HL-60 (cell line): ENCODE data around the gene NRN1L.
"Not testable (repeated sequence)": the region's sequence is repeated elsewhere in the genome, so short reads cannot be mapped to it uniquely, and the experiment has no call there.

Source experiments
- DNase-seq, 2 experiments: peaks; one replicate each; pipeline ENCODE4 v3.0.0-alpha.2; 2010 to 2020; ENCODE audit warnings: low read depth in 1 of 2, low spot score in 1 of 2
- H3K27ac ChIP-seq: fragments of 250-450 bp; sonication (Bioruptor Pico); replicated peaks from 2 replicates; pipeline ENCODE4 v1.5.1; 2020; ENCODE audit warnings: mild to moderate bottlenecking, moderate library complexity
- H3K27me3 ChIP-seq: fragments of 250-450 bp; sonication (Bioruptor Pico); 2 replicates; pipeline ENCODE4 v1.5.1; 2021; ENCODE audit warnings: mild to moderate bottlenecking, moderate library complexity; ENCODE audit not compliant: insufficient read depth, poor library complexity, severe bottlenecking
- H3K4me3 ChIP-seq: replicated peaks from 2 replicates; pipeline ENCODE4 v1.5.1; 2011; ENCODE audit warnings: mild to moderate bottlenecking, control low read depth, low read length; ENCODE audit not compliant: insufficient read depth
- CTCF ChIP-seq: IDR thresholded peaks from one replicate; pipeline ENCODE4 v1.5.1; 2011; ENCODE audit warnings: low read length, control low read depth, inconsistent platforms; ENCODE audit not compliant: insufficient read depth
- GABPA ChIP-seq: IDR thresholded peaks from 2 replicates; pipeline ENCODE4 v1.6.1; 2012; ENCODE audit warnings: low read depth
- POLR2AphosphoS5 ChIP-seq: IDR thresholded peaks from 2 replicates; pipeline ENCODE4 v1.6.1; 2012; ENCODE audit warnings: low read depth
- REST ChIP-seq: IDR thresholded peaks from 2 replicates; pipeline ENCODE4 v1.6.1; 2012; ENCODE audit warnings: low read depth; ENCODE audit not compliant: insufficient replicate concordance
- SPI1 ChIP-seq: IDR thresholded peaks from 2 replicates; pipeline ENCODE4 v1.6.1; 2012; ENCODE audit warnings: low read depth, mild to moderate bottlenecking, borderline replicate concordance

Gene NRN1L

GRCh38 chr16:67914758-67915495 lies 30.2 kb downstream of the NRN1L start:
- H3K4me3 ChIP-seq: no peak overlapping the region
- no peak overlapping the region for H3K27ac ChIP-seq
- no peak for DNase-seq
- H3K27me3 ChIP-seq: no peaks in the 10 kb centered on the region
- TF ChIP-seq SPI1: no peak
- no peak for TF ChIP-seq CTCF
- no peak for TF ChIP-seq GABPA
- TF ChIP-seq POLR2AphosphoS5: no peak
- TF ChIP-seq REST: no peak

- not testable (repeated sequence) for H3K27me3 ChIP-seq, H3K4me3 ChIP-seq, H3K27ac ChIP-seq, DNase-seq
These were observed 30.7 kb downstream of the NRN1L start for GRCh38 chr16:67915496-67915769.

- no peak overlapping the region for H3K4me3 ChIP-seq
- DNase-seq: no peak
- no peak overlapping the region for H3K27ac ChIP-seq
- H3K27me3 ChIP-seq: no peaks in the 10 kb centered on the region
- TF ChIP-seq GABPA (no peak), SPI1 (no peak), REST (no peak), POLR2AphosphoS5 (no peak), CTCF (no peak)
These were observed 31.4 kb downstream of the NRN1L start for GRCh38 chr16:67915831-67916723.

GRCh38 chr16:67917140-67917851 lies 32.6 kb downstream of the NRN1L start:
- no peak for TF ChIP-seq SPI1
- TF ChIP-seq GABPA: no peak
- TF ChIP-seq CTCF: no peak
- TF ChIP-seq REST: no peak
- TF ChIP-seq POLR2AphosphoS5: no peak
- Histone ChIP-seq H3K27ac (no peak overlapping the region), H3K27me3 (no peaks in the 10 kb centered on the region), H3K4me3 (no peak overlapping the region)
- DNase-seq: no peak
